Measurements from ENCODE around the gene CDPF1. TPM values are rescaled to one million over a fixed set of nuclear protein-coding genes. Genes with fewer than 3 reads are reported as not detected.

Gene CDPF1
- total and polyA plus RNA-seq, 2 of the 13 experiments (the other 11 are each of a cell fraction or from before 2014, with no cell fraction given) = 5.2 to 8.1 TPM

DNA sequence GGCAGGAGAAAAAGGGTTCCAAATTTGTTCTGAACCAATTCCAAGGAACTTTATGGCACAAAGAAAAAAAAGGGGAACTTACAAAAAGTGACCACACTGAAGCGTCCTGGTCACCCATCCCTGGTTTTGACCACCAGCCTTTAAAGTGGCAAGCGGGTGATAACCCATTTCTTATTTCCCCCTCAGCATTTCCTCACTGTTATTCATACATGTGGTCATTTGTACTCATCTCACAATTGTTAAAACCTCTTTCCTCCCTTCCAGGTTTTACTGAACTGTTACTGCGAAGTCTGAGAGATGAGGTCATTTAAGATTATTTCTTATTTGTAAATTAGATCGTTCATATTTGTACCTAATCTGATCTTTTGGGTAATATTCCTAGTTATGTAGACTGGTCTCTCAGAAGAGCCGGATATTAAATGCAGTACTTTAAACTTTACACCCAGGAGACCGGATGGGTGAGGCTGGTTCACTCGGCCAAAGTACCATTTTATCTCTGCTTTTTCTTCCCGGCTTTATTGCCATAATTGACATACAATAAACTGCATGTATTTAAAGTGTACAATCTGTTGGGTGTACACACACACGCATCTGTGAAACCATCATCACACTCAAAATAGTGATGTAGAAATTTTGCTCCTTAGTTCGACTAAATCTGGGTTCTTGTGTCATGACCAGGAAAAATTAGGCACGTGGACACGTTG, 47.0 kb downstream of the CDPF1 start (continued):
- TF ChIP-seq, protein P1, sequence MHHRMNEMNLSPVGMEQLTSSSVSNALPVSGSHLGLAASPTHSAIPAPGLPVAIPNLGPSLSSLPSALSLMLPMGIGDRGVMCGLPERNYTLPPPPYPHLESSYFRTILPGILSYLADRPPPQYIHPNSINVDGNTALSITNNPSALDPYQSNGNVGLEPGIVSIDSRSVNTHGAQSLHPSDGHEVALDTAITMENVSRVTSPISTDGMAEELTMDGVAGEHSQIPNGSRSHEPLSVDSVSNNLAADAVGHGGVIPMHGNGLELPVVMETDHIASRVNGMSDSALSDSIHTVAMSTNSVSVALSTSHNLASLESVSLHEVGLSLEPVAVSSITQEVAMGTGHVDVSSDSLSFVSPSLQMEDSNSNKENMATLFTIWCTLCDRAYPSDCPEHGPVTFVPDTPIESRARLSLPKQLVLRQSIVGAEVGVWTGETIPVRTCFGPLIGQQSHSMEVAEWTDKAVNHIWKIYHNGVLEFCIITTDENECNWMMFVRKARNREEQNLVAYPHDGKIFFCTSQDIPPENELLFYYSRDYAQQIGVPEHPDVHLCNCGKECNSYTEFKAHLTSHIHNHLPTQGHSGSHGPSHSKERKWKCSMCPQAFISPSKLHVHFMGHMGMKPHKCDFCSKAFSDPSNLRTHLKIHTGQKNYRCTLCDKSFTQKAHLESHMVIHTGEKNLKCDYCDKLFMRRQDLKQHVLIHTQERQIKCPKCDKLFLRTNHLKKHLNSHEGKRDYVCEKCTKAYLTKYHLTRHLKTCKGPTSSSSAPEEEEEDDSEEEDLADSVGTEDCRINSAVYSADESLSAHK (CRISPR knock-in tag; IDR thresholded peaks at IDR 0.05; ENCODE audit: borderline replicate concordance) = no peak
- TF ChIP-seq NFYC (CRISPR knock-in tag; IDR thresholded peaks at IDR 0.05) = no peak
- no peak for TF ChIP-seq ZFP82 (CRISPR knock-in tag; IDR thresholded peaks at IDR 0.05; ENCODE audit: borderline replicate concordance)
- TF ChIP-seq, protein P2, sequence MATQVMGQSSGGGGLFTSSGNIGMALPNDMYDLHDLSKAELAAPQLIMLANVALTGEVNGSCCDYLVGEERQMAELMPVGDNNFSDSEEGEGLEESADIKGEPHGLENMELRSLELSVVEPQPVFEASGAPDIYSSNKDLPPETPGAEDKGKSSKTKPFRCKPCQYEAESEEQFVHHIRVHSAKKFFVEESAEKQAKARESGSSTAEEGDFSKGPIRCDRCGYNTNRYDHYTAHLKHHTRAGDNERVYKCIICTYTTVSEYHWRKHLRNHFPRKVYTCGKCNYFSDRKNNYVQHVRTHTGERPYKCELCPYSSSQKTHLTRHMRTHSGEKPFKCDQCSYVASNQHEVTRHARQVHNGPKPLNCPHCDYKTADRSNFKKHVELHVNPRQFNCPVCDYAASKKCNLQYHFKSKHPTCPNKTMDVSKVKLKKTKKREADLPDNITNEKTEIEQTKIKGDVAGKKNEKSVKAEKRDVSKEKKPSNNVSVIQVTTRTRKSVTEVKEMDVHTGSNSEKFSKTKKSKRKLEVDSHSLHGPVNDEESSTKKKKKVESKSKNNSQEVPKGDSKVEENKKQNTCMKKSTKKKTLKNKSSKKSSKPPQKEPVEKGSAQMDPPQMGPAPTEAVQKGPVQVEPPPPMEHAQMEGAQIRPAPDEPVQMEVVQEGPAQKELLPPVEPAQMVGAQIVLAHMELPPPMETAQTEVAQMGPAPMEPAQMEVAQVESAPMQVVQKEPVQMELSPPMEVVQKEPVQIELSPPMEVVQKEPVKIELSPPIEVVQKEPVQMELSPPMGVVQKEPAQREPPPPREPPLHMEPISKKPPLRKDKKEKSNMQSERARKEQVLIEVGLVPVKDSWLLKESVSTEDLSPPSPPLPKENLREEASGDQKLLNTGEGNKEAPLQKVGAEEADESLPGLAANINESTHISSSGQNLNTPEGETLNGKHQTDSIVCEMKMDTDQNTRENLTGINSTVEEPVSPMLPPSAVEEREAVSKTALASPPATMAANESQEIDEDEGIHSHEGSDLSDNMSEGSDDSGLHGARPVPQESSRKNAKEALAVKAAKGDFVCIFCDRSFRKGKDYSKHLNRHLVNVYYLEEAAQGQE (IDR thresholded peaks at IDR 0.05; ENCODE audit: borderline replicate concordance in 1 of 2, low read depth in 1 of 2, low read length in 2 of 2) = no peak
- TF ChIP-seq MAFK (conservative IDR thresholded peaks at IDR 0.05 in 1 of 2, IDR thresholded peaks at IDR 0.05 in 1 of 2; ENCODE audit: low read length in 2 of 2) = no peak
- TF ChIP-seq FOXO1 (CRISPR knock-in tag; IDR thresholded peaks at IDR 0.05) = no peak
- no peak for TF ChIP-seq KDM5A (IDR thresholded peaks at IDR 0.05; ENCODE audit: borderline replicate concordance, low read length)
- no peak for TF ChIP-seq NFE2 (CRISPR knock-in tag; IDR thresholded peaks at IDR 0.05)
- TF ChIP-seq ZNF841 (CRISPR knock-in tag; IDR thresholded peaks at IDR 0.05; ENCODE audit: borderline replicate concordance) = no peak
- TF ChIP-seq SATB2 (CRISPR knock-in tag; IDR thresholded peaks at IDR 0.05) = no peak

Data from HepG2 (cell line).